ENCODE measurements around the gene TAF4.

GRCh38 chr20:62008643-62009183, 57.0 kb downstream of the TAF4 start:
- no peak for TF ChIP-seq POLR2A (IDR thresholded peaks at IDR 0.05)
- TF ChIP-seq CTCF (IDR thresholded peaks at IDR 0.05) = no peak

Measured in body of pancreas (tissue), 4 donors.